Stimulated activated CD4-positive, alpha-beta T cell treated with anti-CD3 and anti-CD28 coated beads, TNF-alpha, amount 100 ng/mL, for 48 hours (primary cell): Measurements from ENCODE around the gene GNAI3.

Experiments
- DNase-seq, 3 donors: peaks; one replicate each; pipeline ENCODE4 v3.0.0-alpha.2; 2020; ENCODE audit warnings: low read depth in 3 of 3

Gene GNAI3

GRCh38 chr1:109624201-109625010, 76.0 kb downstream of the GNAI3 start:
- no peak for DNase-seq

GRCh38 chr1:109625176-109625575, 76.8 kb downstream of the GNAI3 start:
- no peak for DNase-seq

- DNase-seq = no peak
Measured at GRCh38 chr1:109625601-109626560, 77.5 kb downstream of the GNAI3 start.

GRCh38 chr1:109626682-109627408, 78.4 kb downstream of the GNAI3 start:
- DNase-seq = no peak

GRCh38 chr1:109627692-109628399, 79.4 kb downstream of the GNAI3 start:
- no peak for DNase-seq

GRCh38 chr1:109628540-109629321, 80.3 kb downstream of the GNAI3 start:
- no peak for DNase-seq

GRCh38 chr1:109629372-109630030, 81.1 kb downstream of the GNAI3 start:
- no peak for DNase-seq

GRCh38 chr1:109630081-109630897, 81.9 kb downstream of the GNAI3 start:
- DNase-seq = peak in 1 of 3 donors; percentile 45

- no peak for DNase-seq
Measured at GRCh38 chr1:109630898-109631512, 82.6 kb downstream of the GNAI3 start.

GRCh38 chr1:109631513-109632505, 83.4 kb downstream of the GNAI3 start:
- no peak for DNase-seq

GRCh38 chr1:109632671-109633346, 84.4 kb downstream of the GNAI3 start:
- DNase-seq = no peak

GRCh38 chr1:109634292-109634691, 85.9 kb downstream of the GNAI3 start:
- no peak for DNase-seq

- DNase-seq = no peak
Measured at GRCh38 chr1:109634771-109635750, 86.6 kb downstream of the GNAI3 start.

GRCh38 chr1:109635862-109636200, 87.4 kb downstream of the GNAI3 start:
- no peak for DNase-seq

- no peak for DNase-seq
Measured at GRCh38 chr1:109636201-109636952, 88.0 kb downstream of the GNAI3 start.
